Muscle layer of duodenum (tissue), 2 donors: ENCODE results near the gene TLL2.

ENCODE experiments used
- H3K27ac ChIP-seq: one replicate; pipeline ENCODE4 v1.7.0; 2013; ENCODE audit warnings: mild to moderate bottlenecking, low read length
- H3K27me3 ChIP-seq: one replicate; pipeline ENCODE4 v1.7.0; 2013; ENCODE audit warnings: low read depth, mild to moderate bottlenecking, control low read depth, low read length
- H3K36me3 ChIP-seq, 2 donors: one replicate each; pipeline ENCODE4 v1.7.0; 2013; ENCODE audit warnings: low read length in 2 of 2, control low read depth in 1 of 2, mild to moderate bottlenecking in 1 of 2; ENCODE audit not compliant: insufficient read depth in 2 of 2, control insufficient read depth in 1 of 2
- H3K4me1 ChIP-seq, 2 donors: one replicate each; pipeline ENCODE4 v1.7.0; 2013; ENCODE audit warnings: low read length in 2 of 2, mild to moderate bottlenecking in 2 of 2, control low read depth in 1 of 2, moderate library complexity in 1 of 2; ENCODE audit not compliant: insufficient read depth in 2 of 2, control insufficient read depth in 1 of 2
- H3K4me3 ChIP-seq, 2 donors: one replicate each; pipeline ENCODE4 v1.7.0; 2013; ENCODE audit warnings: low read length in 2 of 2, low read depth in 1 of 2, mild to moderate bottlenecking in 1 of 2
- H3K9me3 ChIP-seq, 2 donors: one replicate each; pipeline ENCODE4 v1.7.0; 2013; ENCODE audit warnings: low read length in 2 of 2, control low read depth in 1 of 2, mild to moderate bottlenecking in 1 of 2; ENCODE audit not compliant: control insufficient read depth in 1 of 2
- donor health status: healthy.

The TLL2 gene

DNA sequence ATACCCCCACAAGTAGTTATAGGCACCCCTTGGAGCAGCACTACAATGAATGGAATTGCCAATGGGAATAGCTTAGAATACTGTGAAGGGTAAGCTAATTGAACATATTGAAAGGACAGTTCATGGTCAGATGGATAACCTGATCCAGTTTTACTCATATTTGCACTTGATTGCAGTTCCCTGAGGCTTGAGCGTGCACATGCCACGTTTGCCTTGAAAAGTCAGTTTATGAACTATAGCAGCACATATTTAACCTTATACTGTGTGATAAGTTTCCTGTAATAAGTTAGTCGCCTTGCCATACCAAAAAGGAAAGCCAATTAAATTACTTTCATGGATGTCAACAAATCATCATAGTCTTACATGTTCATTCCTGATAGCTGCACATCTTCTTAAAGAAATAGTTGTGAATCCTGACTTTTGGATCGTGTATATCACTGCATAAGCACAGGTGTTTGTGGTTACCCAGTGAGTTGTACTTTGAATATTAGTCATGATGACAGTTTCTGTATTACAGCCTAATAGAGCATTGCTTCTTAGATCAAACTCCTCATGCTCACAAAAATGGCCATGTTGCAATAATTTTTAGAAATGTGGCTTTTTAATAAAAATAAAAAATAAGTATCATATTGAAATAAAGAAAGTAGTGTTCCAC, 187.9 kb downstream of the TLL2 start:
- no peak overlapping the region for H3K27ac ChIP-seq
- no peaks in the 10 kb centered on the region for H3K36me3 ChIP-seq
- H3K27me3 ChIP-seq: no peaks in the 10 kb centered on the region
- no peak overlapping the region for H3K4me3 ChIP-seq
- no peaks in the 10 kb centered on the region for H3K4me1 ChIP-seq
- no peaks in the 10 kb centered on the region for H3K9me3 ChIP-seq

DNA sequence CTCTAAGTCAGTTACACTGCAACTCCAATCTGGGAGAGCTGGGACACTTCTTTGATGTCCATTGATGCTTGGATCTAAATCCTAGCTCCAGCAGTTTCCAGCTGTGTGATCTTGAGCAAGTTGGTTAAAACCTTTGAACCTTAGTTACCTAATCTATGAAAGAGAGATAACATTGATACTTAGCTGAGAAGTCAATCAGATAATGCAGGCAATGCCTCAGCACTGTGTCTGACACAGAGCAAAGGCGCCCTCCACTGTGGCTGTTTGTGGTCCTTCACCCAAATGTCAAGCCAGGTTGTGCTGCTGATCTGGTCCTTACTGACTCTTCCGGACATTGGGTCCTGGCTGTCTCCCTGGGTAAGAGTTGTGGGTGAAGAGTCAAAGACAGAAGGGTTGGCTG, 189.3 kb downstream of the TLL2 start:
- H3K9me3 ChIP-seq: no peaks in the 10 kb centered on the region
- no peaks in the 10 kb centered on the region for H3K4me1 ChIP-seq
- no peaks in the 10 kb centered on the region for H3K36me3 ChIP-seq
- H3K27ac ChIP-seq: no peak overlapping the region
- H3K4me3 ChIP-seq: no peak overlapping the region
- H3K27me3 ChIP-seq: no peaks in the 10 kb centered on the region

DNA sequence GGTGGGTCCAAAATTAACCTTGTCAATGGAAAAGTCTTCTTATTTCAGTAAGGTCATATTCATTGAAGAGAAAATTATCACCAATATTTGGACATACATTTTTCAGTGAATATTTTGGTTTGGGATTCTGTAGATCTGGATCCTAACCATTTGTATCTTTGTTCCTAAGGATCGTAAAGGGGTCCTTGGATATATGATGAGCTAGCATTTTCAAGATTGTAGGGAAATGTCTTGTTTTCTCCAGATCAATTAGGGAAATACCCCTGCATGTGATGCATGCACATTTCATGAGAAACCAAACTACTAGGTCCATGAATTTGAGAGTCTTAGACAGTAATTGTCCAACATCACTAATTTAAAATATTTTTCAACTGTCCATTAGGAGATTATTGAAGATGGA, 191.5 kb downstream of the TLL2 start:
- H3K4me3 ChIP-seq: no peak overlapping the region
- H3K27ac ChIP-seq: no peak overlapping the region
- no peaks in the 10 kb centered on the region for H3K4me1 ChIP-seq
- H3K9me3 ChIP-seq: no peaks in the 10 kb centered on the region
- H3K36me3 ChIP-seq: no peaks in the 10 kb centered on the region
- H3K27me3 ChIP-seq: no peaks in the 10 kb centered on the region

DNA sequence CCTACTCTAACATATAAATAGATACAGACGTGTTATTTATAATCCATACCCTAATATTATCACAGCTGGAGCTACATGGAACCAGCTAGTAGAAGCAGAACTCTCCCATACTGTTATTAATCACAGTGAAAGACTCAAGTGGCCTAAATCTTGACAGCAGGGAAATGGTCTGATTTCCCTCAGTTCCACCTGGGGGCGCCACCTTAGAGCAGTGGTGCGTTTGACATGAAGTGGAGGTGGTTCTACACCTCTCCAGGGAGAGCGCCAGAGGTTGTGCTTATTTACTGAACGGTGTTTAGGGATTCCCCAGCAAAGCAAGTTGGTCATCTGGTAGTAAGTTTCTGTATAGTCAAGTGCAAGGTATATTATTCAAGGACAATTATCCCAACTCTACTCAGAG, 191.9 kb downstream of the TLL2 start:
- Histone ChIP-seq H3K9me3 (no peaks in the 10 kb centered on the region), H3K27me3 (no peaks in the 10 kb centered on the region), H3K27ac (no peak overlapping the region), H3K4me1 (no peaks in the 10 kb centered on the region), H3K36me3 (no peaks in the 10 kb centered on the region), H3K4me3 (no peak overlapping the region)

DNA sequence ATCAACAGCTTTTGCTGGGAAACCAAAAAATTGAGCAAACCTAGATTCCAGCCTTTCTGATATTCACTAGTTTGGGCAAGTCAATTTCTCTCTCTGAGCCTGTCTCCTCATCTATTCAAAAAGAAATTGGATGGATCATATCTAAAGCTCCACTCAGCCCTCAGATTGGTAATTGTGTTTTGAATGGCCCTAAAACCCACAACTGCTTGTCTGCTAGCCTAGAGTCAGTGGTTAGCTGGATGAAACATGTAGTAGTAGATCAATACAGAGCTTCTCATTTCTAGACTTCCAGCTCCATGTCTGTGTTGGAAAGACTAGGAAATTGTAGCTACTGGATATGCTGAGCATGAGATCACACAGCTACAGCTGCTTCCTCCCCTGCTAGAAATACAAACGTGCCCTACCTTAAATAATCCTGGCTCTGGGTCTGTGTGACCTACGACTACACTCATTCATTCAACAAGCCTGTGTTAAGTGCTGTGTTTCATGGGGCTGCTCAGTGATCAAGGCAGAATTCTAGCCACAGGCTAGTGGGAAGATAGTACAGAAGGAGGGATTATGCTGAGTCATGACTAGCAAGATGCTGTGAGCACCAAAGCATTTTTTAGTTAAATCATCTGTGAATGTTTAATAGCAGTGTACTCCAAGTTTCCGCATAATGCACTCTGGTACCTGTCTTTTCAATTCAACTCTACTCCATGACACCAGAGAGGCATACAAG, 193.8 kb downstream of the TLL2 start:
- Histone ChIP-seq H3K27ac (no peak overlapping the region), H3K36me3 (no peaks in the 10 kb centered on the region), H3K9me3 (no peaks in the 10 kb centered on the region), H3K4me3 (no peak overlapping the region), H3K27me3 (no peaks in the 10 kb centered on the region), H3K4me1 (no peaks in the 10 kb centered on the region)

DNA sequence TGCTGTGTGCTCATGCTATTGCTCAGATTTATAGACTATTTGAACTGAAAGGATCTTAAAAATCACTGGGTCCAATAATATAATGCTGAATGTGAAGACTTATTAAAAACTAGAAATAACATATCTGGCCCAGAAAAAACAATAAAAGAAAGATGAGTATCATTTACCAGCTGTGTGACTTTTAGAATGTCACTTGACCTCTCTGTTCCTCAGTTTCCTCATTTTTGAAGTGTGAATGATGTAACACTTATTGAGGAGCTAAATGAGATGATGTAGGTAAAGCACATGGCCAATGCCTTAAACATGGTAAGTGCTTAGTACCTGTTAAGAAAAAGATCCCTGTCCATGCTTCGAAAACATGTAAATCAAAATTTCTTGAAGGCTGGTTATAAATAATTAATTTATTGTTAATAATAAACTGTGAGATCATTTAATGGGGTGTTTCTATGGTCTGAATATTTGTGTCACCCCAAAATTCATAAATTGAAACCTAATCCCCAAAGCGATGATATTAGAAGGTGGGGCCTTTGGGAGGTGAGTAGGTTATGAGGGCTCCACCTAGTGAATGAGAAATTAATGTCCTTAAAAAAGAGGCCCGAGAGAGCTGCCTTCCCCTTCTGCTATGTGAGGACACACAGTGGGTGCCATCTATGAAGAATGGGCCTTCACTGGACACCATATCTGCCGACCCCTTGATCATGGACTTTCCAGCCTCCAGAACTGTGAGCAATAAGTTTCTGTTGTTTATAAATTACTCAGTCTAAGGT, 196.5 kb downstream of the TLL2 start:
- Histone ChIP-seq H3K4me3 (no peak overlapping the region), H3K27ac (no peak overlapping the region), H3K36me3 (no peaks in the 10 kb centered on the region), H3K27me3 (no peaks in the 10 kb centered on the region), H3K4me1 (no peaks in the 10 kb centered on the region), H3K9me3 (no peaks in the 10 kb centered on the region)
